GM18499 (cell line): Measurements from ENCODE around the gene INO80B.

Source experiments
- ATAC-seq: cut with Tn5 transposase; IDR thresholded peaks from one replicate; pipeline ENCODE4 v1.9.1; 2021; ENCODE audit warnings: moderate number of reproducible peaks; ENCODE audit not compliant: insufficient read depth, unreplicated experiment

INO80B gene

GRCh38 chr2:74498500-74499266, 43.8 kb downstream of the INO80B start:
- ATAC-seq = no peak

- no peak for ATAC-seq
Observed at GRCh38 chr2:74499267-74499939, 44.5 kb downstream of the INO80B start, which contains the start of gene LBX2. Gene LBX2 (minus strand): TSS chr2:74499603. CDS start chr2:74499537, 66 bp downstream.

- ATAC-seq = no peak
Observed at GRCh38 chr2:74499940-74500577, 45.2 kb downstream of the INO80B start.

- no peak for ATAC-seq
Observed at GRCh38 chr2:74500578-74500946, 45.7 kb downstream of the INO80B start.

GRCh38 chr2:74501335-74502071, 46.6 kb downstream of the INO80B start:
- ATAC-seq = no peak

GRCh38 chr2:74502147-74502719, 47.3 kb downstream of the INO80B start:
- ATAC-seq = no peak

- ATAC-seq = no peak
Observed at GRCh38 chr2:74502720-74503505, 48.0 kb downstream of the INO80B start.

- ATAC-seq = no peak
Observed at GRCh38 chr2:74503506-74504475, 48.9 kb downstream of the INO80B start.

- no peak for ATAC-seq
Observed at GRCh38 chr2:74504591-74504990, 49.7 kb downstream of the INO80B start.

- ATAC-seq = no peak
Observed at GRCh38 chr2:74505448-74506246, 50.8 kb downstream of the INO80B start.

- peak; percentile 84 for ATAC-seq
Observed at GRCh38 chr2:74507145-74507925, 52.4 kb downstream of the INO80B start, which contains the start of gene PCGF1. Gene PCGF1 (minus strand): TSS chr2:74507695. CDS start chr2:74507668, 27 bp downstream.
